Loucy (cell line): ENCODE results near the gene HDAC10.

ENCODE experiments used
- CTCF ChIP-seq: fragments of 200-600 bp; sonication (generic); conservative IDR thresholded peaks from 2 replicates; pipeline ENCODE4 v1.5.1; 2014; ENCODE audit warnings: mild to moderate bottlenecking, antibody characterized with exemption, low read length
- EZH2phosphoT487 ChIP-seq: fragments of 200-600 bp; IDR thresholded peaks from 2 replicates; pipeline ENCODE4 v1.6.1; 2018; ENCODE audit warnings: antibody characterized with exemption, mild to moderate bottlenecking, moderate library complexity, borderline replicate concordance

GRCh38 chr22:50221410-50222300, 29.4 kb downstream of the HDAC10 start:
- no peak for TF ChIP-seq EZH2phosphoT487
- TF ChIP-seq CTCF, result peak; percentile 24; the same call in 1 of the 2 replicates
